HPDE6-E6E7 (cell line): ENCODE data around the gene ZNF202.
A peak's percentile ranks its signal among the peaks of the same experiment; 100 is the strongest.
"Not testable (repeated sequence)": the region's sequence is repeated elsewhere in the genome, so short reads cannot be mapped to it uniquely, and the experiment has no call there.

ENCODE experiments used
- DNase-seq: peaks from one replicate; pipeline ENCODE4 v3.0.0; 2011; ENCODE audit warnings: missing footprints; ENCODE audit errors: extremely low spot score

Gene ZNF202

GRCh38 chr11:123741159-123742030, at the start of gene ZNF202:
ZNF202 (minus strand) TSS chr11:123741660; CDS start chr11:123730888, 10,772 bp downstream.
- peak; percentile 75 for DNase-seq

DNA sequence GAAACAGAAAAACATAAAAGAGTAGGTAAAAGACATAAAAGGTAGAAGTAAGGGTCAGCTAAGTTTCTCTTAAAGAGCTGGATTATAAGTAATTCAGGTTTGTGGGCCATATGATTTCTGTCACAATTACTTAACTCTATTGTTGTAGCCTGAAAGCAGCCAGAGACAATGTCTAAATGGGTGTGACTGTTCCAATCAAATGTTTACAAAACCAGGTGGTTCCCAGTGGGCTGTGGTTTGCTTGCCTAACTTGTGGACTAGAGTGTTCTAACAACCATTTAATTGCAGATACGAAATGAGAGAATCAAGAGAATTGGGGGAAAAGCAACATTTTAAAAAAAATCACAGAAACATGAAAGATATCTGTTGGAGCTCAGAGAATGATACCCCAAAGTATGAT, 42.1 kb upstream of the ZNF202 start:
- no peak for DNase-seq

DNA sequence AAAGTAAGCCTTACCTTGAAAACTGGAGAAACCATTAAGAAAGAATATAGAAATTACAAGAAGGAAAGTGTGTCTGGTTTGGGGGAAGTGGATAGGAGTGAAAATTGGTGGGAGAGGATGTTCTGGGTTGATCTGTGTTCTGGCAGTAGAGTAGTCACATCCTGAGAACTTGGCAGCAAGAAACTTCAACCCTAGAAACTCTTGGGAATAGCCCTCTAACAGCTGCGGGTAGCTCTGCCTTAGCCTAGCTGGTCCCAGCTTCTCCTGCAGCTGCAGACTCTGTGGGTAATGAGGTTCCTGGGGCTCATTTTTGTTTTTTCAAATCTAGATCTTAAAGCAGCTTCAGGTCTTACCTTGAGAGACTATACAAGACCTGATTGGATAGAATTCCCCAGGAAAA, 37.1 kb upstream of the ZNF202 start:
- no peak for DNase-seq

DNA sequence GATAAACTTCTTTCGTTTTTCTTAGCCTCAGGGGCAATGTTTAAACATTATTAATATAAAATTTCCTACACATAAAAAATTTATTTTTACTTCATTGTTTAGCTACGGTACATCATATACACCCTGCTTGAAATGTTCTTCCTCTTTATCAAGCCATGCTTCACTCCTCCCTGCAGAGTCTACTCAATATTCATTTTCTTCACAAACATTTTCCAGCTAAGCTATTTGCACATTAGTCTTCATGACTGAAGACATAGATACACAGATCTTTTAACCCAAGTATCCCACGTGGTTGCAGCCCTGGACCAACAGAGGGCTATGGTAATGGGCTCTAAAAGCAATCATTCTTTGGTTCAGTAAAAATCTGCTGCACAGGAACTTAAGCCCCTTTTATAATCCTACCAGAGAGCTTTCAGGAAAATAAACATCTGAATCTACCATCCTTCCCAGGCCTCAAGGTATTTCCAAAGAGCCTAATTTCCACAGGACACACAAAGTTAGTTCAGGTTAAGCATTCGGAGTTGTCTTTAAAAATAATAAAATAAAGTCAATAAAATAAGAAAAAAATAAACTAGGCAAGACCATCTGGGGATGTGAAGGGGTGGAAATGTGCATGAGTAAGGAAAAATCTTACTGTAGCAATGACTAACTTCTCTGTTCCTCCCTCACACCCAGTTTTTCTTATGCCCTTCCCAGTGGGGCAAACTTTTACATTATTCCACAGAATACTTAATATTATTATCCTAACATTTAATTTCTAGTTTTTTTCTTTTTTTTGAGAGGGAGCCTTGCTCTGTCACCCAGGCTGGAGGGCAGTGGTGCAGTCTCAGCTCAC, 34.5 kb upstream of the ZNF202 start:
- DNase-seq, result no peak

- no peak for DNase-seq
Observed at GRCh38 chr11:123775289-123775688, 33.8 kb upstream of the ZNF202 start.

GRCh38 chr11:123773959-123774358, 32.5 kb upstream of the ZNF202 start:
- DNase-seq, result no peak

GRCh38 chr11:123773026-123773425, 31.6 kb upstream of the ZNF202 start:
- DNase-seq, result no peak

DNA sequence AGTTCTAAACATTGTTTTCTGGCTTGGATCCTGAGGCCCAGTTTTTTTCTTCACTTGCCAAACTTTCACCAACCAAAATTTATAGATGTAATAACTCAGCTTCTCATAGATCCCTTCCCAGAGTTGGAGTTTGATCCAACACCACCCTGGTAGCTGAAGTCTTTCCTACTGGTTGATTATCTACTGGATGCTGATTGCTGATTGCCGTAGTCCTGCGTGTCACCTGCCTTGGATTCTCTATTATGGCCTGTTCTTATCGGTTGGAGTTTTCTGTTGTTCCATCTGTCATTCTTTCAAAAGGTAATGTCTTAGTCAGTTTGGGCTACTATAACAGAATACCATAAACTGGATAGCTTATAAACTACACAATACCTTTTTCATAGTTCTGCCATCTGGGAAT, 30.2 kb upstream of the ZNF202 start:
- DNase-seq, result no peak

DNA sequence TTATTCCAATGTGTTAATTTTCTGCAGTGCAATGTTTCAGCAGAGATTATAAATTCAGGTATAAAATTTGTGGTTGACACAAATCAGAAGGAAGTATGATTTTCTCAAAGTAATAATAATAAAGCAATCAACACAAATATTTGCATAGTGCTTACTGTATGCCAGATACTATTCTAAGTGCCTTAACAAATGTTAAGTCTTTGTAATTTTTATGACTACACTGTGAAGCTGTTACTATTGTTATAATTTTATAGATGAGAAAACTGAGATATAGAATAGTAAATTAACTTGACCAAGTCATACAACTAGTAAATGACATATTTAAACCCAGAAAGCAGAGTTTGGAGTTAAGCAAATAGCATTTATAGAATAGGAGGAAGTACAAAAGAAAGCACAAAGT, 29.3 kb upstream of the ZNF202 start:
- DNase-seq, result no peak

DNA sequence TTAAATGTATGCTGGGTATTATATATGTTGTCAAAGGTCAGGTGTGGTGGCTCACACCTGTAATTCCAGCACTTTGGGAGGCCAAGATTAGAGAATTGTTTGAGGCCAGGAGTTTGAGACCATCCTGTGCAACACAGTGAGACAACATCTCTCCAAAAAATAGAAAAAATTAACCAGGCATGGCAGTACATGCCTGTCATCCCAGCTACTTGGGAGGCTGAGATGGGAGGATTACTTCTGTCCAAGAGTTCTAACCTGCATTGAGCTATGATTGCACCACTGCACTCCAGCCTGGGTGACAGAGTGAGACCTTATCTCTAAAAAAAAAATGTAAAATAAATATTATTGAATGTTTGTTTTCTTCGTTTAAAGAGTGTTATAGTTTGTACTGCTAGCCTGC, 24.1 kb upstream of the ZNF202 start:
- no peak for DNase-seq

DNA sequence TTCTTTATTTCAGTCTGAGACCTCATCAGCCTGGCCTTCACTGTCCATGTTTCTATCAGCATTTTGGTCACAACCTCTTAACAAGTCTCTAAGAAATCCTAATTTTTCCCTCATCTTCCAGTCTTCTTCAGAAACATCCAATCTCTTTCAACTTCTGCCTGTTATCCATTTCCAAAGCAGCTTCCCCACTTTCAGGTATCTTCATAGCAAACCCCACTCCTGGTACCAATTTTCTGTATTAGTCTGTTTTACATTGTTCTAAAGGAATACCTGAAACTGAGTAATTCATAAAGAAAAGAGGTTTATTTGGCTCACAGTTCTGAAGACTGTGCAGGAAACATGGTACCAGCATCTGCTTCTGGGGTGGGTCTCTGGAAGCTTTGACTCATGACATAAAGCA, 21.0 kb upstream of the ZNF202 start:
- DNase-seq, result no peak

DNA sequence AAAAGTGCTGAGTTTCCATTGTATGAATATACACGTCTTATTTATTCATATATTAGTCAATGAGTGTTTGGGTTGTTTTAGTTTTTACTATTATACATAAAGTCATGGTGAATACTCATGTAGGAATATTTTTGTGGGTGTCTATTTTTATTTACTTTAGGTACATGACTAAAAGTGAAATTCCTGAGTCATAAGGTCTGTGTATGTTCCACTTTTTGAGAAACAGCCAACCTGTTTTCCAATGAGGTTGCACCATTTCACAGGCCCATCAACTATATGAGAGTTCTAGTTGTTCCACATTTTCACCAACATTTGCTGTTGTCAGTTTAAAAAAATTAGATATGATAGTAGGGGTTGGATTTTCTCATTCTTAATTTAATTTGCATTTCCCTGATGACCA, 19.4 kb upstream of the ZNF202 start:
- DNase-seq, result no peak

DNA sequence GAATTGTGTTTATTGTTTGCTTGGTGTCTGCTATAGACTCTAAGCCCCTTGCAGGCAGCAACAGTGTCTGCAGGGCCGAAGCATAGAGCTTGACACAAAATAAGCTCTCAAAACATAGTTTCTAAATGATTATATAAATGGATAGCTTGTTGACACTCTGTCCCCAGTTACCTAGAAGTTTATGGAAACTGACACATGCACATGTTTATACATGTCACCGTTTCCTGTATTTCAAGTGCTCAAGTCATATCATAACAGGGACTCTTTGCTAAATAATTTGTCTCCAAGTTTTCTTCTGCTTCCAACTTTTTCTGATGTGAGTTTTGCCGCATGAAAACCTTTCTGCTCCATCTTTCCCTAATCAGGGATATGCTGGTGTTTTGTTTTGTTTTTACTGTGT, 16.5 kb upstream of the ZNF202 start:
- no peak for DNase-seq

- no peak for DNase-seq
Observed at GRCh38 chr11:123755813-123756212, 14.4 kb upstream of the ZNF202 start.

- DNase-seq, result no peak
Observed at GRCh38 chr11:123755344-123755743, 13.9 kb upstream of the ZNF202 start.

- no peak for DNase-seq
Observed at GRCh38 chr11:123754101-123754568, 12.7 kb upstream of the ZNF202 start, which contains the start of gene OR6X1. OR6X1 (minus strand) TSS chr11:123754518; CDS start chr11:123754518, 0 bp downstream.

GRCh38 chr11:123753110-123753509, 11.7 kb upstream of the ZNF202 start:
- no peak for DNase-seq

DNA sequence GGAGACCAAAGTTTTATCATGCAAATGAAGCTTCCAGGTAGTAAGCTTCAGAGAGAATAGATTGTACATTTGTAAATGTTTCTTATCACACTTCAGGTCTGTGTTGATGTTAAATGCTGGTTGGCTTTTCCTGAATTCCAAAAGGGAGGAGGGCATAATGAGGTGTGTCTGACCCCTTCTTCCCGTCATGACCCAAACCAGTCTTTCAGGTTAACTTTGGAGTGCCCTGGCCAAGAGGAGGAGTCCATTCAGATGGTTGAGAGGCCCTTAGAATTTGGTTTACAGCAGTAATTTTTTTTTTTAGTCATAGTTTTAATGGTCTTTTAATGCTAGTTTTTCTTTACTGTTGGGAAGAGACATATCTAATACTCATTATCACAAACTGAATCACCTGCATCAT, 10.3 kb upstream of the ZNF202 start:
- DNase-seq, result no peak

GRCh38 chr11:123748349-123748748, 6.9 kb upstream of the ZNF202 start:
- DNase-seq, result not testable (repeated sequence)

GRCh38 chr11:123745764-123746451, 4.4 kb upstream of the ZNF202 start:
- DNase-seq, result no peak

- no peak for DNase-seq
Observed at GRCh38 chr11:123742724-123743120, 1.3 kb upstream of the ZNF202 start.
